ENCODE data around the gene PRRG2.

Gene PRRG2

DNA sequence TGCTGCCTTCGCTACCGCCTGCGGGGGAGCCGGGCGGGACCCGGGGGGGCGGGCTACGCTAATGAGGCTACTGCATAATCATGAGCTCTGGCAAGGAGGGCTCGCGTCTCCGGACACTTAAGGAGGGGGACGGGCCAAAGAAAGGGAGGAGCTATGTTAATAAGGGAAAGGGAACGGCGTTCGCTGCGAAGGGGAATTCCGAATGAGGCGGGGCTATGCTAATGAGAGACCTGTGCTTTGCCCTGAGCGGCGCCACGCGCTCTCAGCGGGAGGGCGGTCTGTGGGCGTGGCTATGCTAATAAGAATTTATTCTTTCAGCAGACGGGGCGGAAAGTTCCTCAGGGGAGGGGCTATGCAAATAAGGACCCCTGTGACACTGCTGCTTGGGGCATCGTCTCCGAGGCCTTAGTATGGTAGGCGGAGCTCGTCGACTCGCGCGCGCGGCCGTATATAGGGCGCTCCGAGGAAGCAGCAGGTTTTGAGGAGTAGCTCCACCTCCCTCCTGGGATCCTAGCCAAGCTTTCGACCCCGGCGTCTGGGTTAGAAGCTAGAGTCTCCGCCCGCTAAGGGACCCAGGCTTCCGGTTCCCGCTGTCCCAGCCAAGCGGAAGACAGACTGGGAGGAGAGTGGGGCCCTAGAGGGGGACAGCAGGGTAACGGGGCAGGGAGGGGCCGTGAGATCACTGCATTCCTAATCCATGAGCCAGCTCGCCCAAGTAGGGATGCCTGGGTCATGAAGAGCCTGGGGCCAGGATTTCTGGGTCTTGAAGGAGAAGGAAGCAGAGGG, 59.2 kb downstream of the PRRG2 start, which contains the start of gene RRAS:
RRAS (minus strand) TSS at position 31 of the 786 bp plus-strand sequence. CDS start 45 bp downstream, outside the sequence.
- peak; percentile 100 for DNase-seq (ENCODE audit: low spot score)
